Measurements from ENCODE around the gene PLD4. TPM values are rescaled to one million over a fixed set of nuclear protein-coding genes. Genes with fewer than 3 reads are reported as not detected.
A peak's percentile ranks its signal among the peaks of the same experiment; 100 is the strongest.
"Not testable (repeated sequence)": the region's sequence is repeated elsewhere in the genome, so short reads cannot be mapped to it uniquely, and the experiment has no call there.

Gene PLD4, protein sequence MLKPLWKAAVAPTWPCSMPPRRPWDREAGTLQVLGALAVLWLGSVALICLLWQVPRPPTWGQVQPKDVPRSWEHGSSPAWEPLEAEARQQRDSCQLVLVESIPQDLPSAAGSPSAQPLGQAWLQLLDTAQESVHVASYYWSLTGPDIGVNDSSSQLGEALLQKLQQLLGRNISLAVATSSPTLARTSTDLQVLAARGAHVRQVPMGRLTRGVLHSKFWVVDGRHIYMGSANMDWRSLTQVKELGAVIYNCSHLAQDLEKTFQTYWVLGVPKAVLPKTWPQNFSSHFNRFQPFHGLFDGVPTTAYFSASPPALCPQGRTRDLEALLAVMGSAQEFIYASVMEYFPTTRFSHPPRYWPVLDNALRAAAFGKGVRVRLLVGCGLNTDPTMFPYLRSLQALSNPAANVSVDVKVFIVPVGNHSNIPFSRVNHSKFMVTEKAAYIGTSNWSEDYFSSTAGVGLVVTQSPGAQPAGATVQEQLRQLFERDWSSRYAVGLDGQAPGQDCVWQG
- not detected for polyA plus RNA-seq (2012; ENCODE audit: insufficient read depth, insufficient read length)

DNA sequence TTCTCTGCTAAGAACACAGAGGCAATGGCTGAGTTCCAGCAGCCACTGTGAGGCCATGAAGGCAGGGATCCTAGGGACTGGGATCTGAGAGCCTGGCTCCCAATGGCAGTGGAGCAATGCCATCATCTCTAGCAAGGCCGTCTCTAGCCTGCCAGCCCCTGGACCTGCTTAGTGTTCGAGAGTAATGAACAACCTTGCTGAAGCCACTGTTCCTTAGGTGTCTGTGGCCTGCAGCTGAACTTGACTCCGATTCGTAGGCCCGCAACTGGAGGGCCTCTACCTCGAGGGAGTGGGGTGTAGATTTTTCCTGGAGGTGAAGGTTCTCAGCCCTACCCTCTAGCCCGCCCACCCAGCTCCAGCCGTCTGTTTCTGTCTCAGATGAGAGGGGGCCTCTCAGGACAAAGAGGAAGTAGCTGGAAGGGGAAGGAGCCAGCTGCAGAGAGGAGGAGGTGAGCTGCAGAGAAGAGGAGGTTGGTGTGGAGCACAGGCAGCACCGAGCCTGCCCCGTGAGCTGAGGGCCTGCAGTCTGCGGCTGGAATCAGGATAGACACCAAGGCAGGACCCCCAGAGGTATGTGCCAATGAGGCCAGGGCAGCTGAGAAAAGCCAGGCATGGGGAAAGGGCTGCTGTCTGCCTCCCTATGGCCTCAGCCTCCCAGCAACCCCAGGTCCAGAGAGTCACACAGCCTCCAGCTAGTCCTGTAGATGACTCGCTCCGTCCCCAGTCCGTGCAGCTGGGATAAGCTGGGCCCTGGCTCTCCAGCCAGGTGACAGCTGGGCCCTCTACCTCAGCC is at the start of gene PLD4:
TSS of gene PLD4 (plus strand) at position 459 of the 793 bp plus-strand sequence. CDS start 2,262 bp downstream, outside the sequence.
- no peak within 1 kb of the TSS for H3K4me3 ChIP-seq (ENCODE audit: low read length)
- no peak for DNase-seq (ENCODE audit: low read depth, low spot score)

DNA sequence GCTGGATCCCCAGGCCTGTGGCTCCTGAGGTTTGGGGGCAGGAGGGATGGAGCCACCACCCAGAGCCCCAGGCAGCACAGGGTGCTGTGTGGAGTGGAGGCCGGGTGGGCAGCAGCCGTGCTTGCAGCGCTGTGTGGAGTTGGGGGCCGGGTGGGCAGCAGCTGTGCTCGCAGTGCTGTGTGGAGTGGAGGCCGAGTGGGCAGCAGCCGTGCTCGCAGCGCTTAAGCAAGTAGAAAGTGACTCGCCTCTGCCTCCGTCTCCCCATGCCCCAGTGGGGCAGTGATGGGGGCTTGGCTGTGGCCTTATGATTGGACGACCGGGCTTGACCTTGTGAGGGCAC is 49.3 kb upstream of the PLD4 start:
- H3K4me3 ChIP-seq (ENCODE audit: low read length) = no peak overlapping the region
- DNase-seq (ENCODE audit: low read depth, low spot score) = no peak

DNA sequence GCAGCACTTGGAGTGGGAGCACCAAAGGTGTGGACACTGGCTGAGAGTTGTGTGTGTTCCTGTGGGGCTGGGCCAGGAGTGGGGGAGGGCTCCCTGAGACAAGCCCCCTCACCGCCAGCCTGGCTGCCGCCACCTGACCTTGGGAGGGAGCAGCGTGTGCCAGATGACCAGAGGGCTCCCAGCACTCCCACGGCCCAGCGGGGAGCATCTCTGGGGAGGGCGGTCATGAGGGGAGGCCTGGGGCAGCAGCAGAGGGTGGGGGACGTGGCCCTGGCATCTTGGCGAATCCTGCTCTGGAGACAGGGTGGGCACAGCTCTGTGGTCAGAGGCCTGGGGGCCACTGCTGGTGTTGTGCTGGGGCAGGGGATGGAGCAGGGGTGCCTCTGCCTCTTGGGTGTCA is 48.9 kb upstream of the PLD4 start:
- DNase-seq (ENCODE audit: low read depth, low spot score) = no peak
- no peak overlapping the region for H3K4me3 ChIP-seq (ENCODE audit: low read length)

DNA sequence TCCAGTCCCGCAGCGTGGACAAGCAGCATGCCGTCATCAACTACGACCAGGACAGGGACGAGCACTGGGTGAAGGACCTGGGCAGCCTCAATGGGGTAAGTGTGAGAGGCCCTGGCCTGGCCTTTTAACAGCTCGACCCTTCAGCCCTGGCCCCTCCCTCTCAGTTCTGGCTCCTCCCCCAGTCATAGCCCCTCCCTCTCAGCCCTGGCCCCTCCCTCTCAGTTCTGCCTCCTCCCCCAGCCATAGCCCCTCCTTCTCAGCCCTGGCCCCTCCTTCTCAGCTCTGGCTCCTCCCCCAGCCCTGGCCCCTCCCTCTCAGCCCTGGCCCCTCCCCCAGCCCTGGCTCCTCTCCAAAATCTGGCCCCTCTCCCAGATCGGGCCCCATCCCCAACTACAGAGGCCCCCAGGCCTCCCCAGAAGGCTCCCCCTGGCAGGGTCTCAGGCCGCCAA is 48.4 kb upstream of the PLD4 start:
- no peak for DNase-seq (ENCODE audit: low read depth, low spot score)
- no peak overlapping the region for H3K4me3 ChIP-seq (ENCODE audit: low read length)

DNA sequence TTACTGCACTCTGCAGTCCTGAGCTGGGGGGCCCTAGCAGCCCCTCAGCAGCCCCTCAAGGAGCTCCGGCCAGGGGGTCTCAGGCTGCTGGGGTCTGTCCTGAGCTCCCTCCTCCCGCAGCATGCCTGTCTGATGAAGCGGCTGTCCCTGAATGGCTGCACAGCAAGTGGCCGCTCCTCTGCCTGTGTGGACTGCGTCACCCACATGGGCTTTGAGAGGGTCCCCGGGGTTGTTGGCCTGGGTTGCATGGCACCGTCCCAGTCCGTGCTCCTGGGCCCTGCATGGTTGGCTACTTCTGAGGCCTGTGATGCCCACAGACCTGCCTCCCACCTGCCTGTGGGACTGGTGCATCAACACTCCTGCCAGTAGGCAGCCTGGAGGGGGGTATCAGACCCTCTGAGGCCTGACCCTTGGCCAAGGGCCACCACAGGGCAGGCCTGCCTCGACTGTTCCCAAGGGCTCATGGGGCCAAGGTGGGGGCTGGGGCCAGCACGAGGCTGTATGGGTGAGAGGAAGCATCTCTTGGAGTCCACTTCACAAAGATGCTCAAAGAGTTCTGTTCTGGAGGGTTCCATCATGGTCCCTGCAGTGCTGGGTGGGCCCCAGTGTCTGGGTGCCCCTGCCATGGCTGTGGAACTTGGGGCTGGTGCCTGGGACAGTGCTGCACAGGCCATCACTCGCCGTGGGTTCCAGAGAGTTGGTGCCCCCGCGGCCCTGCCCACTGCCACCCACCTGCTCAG is 47.4 kb upstream of the PLD4 start:
- no peak for DNase-seq (ENCODE audit: low read depth, low spot score)
- H3K4me3 ChIP-seq (ENCODE audit: low read length) = no peak overlapping the region

DNA sequence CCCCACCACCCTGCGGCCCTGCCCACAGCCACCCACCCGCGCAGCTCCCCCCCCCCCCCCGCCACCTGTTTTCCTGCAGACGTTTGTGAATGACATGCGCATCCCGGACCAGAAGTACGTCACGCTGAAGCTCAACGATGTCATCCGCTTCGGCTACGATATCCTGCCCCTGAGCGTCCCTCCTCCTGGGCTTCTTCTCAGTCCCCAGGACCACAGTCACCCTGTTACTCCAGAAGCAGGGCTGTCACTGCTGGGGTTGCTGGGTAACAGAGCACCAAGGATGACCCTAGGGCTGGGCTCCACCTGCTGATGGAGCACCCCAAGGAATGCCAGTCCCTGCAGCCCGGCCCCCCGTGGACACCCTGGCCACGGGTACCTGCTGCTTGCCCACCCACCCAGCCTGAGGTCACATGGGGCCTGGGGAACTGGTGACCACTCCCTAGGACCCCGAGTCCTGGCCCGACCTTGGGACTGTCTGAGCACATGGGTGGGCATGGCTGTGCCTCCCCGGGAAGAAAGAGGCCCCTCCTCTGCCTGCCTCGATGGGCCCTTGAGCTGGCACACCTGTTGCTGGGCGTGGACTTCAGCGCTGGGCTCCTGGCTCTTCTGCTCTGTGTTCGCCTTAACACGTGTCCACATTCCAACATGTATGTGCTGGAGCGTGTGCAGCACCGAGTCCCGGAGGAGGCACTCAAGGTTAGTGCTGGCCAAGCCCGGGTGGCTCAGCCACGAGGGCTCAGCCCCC is 46.7 kb upstream of the PLD4 start:
- no peak for DNase-seq (ENCODE audit: low read depth, low spot score)
- H3K4me3 ChIP-seq (ENCODE audit: low read length) = no peak overlapping the region

DNA sequence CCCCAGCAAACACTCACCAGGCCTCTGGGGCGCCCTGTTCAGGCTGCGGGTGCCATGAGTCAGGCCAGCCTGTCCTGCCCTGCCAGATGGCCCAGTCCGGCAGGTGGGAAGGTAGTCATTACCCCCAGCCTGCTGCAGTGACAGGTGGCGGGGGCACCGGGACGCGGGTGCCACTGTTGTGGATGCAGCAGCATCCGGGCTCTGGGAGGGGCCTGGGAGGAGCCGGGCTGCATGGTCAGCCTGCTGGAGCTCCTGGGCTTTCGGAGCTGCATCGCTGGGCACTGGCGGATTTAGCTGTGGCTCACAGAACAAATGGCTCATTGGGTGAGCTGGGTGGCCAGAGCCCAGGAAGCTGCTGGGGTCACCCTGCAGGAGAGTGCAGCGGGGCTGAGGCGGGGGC is 46.1 kb upstream of the PLD4 start:
- no peak for DNase-seq (ENCODE audit: low read depth, low spot score)
- H3K4me3 ChIP-seq (ENCODE audit: low read length) = no peak overlapping the region

DNA sequence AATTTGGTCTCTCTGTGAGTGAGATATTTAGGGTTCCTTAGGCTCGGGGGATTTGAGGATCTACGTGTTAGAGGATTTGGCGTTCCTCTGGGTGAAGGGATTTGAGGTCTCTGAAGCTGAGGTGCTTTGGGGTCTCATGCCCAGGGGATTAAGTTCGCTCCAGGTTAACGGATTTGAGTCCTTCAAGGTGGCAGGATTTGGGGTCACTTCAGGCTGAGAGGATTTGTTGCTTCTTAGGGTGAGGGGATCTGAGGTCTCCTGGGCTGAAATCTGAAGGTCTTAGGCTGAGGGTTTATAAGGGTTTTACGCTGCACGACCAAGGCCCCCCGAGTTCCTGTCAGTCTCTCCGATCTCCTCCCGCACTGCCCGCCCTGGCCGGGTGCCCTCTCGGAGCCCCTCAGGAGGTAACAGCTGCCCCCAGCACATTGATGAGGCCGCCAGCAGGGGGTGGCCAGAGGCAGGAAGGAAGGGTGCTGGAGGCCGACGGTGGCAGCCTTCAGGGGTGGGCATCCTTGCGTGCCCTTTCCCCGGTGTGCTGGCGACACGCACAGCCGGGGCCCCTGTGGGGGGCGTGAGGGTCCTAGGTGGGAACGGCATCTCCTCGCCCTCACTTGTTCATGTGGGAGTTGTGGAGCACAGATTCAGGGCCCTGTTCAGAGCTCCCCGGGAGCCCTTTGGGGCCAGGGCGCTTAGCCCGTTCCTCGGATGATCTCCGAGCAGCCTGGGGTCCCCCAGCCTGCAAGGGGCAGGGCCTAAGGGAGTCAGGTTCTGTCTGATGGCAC is 45.3 kb upstream of the PLD4 start:
- H3K4me3 ChIP-seq (ENCODE audit: low read length) = no peak overlapping the region
- DNase-seq (ENCODE audit: low read depth, low spot score) = no peak

DNA sequence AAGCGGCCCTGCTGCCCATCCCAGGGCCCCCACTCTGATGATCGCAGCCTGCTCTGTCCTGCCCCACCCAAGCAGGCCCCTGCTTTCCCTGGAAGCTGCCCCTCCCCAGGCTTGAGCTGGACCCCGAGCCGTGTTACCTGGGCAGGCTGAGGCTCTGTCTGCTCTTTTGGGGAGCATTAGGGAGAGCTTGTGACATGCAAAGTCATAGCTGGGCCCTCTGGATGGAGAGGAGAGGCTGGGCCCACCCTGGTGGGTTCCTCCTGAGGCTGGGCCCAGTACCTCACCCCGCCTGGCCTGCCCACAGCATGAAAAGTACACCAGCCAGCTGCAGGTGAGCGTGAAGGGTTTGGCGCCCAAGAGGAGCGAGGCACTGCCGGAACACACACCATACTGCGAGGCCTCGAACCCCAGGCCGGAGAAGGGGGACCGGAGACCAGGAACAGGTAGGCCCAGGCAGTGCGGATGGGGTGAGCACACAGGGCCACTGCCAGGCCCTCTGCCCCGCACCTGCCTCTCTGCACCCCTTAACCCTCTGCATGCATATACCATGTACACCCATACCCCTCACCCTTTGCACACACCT is 44.6 kb upstream of the PLD4 start:
- no peak for DNase-seq (ENCODE audit: low read depth, low spot score)
- no peak overlapping the region for H3K4me3 ChIP-seq (ENCODE audit: low read length)

DNA sequence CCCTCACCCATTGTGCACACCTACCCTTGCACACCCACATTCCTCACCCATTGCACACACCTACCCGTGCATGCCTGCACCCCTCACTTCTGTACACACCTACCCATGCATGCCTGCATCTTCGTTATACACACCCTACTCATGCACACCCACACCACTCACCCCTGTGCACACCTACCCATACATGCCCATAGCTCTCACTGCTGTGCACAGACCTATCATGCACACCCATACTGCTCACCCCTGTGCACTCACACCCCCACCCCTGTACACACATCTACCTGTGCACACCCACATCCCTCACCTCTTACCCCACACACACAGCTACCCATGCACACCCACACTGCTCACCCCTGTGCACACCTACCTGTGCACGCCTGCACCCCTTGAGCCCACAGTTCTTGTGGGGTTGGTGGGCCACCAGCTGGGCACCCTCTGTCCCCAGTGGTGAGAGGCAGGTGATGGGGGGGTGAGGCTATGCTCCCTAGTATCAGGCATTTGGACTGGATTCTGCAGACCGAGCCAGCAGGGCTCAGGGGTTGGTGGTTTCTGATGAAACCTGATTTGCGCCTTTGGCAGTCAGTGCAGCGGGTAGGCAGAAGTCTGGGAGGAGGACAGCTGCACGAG is 44.0 kb upstream of the PLD4 start:
- no peak overlapping the region for H3K4me3 ChIP-seq (ENCODE audit: low read length)
- no peak for DNase-seq (ENCODE audit: low read depth, low spot score)

DNA sequence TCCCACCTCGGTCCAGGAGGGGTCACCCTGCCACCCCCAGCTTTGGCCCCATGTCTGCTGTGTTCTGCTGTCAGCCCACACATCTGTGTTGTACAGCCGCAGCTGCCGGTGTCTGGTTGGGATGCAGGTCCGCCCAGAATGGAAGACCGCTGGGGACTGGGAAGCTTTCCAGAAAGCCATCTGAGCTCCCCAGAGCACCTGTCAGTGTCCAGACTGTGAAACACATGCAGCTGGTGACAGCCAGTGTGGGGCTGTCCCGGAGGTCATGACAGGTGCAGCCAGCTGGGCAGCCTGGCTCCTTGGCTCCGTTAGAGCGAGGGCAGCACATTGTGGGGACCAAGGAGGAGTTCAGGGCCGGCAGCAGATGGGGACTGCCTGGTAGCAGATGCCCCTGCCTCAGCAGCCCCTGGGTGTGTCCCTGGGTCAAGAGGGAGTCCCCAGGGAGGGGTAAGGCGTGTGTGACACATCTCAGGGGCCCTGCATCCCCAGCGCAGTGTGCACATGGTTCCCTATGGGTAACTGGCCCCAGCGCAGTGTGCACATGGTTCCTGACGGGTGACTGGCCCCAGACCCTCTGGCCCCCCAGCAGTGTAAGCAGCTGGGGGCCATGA is 43.2 kb upstream of the PLD4 start:
- H3K4me3 ChIP-seq (ENCODE audit: low read length) = no peak overlapping the region
- DNase-seq (ENCODE audit: low read depth, low spot score) = no peak

DNA sequence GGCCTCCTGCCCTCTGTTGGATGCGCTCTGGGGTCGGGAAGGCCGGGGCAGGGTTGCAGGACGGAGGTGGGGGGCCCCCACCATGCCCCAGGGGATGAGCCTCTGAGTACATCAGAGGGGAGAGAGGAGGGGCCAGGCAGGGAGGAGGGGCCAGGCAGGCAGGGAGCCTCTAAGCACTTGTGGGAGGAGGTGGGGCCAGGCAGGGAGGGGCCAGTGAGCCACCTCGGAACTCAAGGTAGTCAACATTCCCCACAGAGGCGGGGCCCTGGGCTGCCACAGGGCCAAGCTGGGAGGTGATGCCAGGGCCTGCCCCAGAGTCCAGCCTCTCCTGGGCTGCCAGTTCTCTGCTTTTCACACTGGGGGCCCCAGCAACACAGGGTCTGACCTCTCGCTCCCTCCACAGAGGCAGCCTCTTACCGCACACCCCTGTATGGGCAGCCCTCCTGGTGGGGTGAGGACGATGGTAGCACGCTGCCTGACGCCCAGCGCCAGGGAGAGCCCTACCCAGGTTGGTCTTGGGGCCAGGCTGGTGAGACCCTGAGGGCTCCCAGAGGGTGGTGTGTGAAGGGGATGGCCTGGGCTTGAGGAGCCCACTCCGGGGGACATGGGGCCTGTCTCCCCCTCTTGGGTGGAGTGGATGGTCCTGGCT is 42.2 kb upstream of the PLD4 start:
- no peak overlapping the region for H3K4me3 ChIP-seq (ENCODE audit: low read length)

DNA sequence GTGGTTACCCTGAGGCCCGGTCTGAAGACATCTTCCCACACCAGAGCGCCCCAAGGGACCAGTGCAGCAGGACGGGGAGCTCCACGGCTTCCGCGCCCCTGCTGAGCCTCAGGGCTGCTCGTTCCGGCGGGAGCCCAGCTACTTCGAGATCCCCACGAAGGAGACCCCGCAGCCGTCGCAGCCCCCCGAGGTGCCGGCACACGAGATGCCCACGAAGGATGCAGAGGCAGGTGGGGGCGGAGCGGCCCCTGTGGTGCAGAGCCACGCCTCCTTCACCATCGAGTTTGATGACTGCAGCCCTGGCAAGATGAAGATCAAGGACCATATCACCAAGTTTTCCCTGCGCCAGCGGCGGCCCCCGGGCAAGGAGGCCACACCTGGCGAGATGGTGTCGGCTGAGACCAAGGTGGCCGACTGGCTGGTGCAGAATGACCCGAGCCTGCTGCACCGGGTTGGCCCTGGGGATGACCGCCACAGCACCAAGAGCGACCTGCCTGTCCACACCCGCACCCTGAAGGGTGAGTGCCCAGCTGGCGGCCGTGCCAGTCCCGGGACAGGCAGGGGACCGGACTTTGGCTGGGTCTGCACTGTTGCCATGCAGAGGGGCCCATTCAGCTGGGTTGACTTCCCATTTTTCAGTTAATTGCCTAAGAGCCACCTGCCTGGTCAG is 41.6 kb upstream of the PLD4 start:
- H3K4me3 ChIP-seq (ENCODE audit: low read length) = no peak overlapping the region
- DNase-seq (ENCODE audit: low read depth, low spot score) = no peak

More for the DNA sequence above, 42.2 kb upstream of the PLD4 start:
- DNase-seq (ENCODE audit: low read depth, low spot score) = peak; percentile 24

DNA sequence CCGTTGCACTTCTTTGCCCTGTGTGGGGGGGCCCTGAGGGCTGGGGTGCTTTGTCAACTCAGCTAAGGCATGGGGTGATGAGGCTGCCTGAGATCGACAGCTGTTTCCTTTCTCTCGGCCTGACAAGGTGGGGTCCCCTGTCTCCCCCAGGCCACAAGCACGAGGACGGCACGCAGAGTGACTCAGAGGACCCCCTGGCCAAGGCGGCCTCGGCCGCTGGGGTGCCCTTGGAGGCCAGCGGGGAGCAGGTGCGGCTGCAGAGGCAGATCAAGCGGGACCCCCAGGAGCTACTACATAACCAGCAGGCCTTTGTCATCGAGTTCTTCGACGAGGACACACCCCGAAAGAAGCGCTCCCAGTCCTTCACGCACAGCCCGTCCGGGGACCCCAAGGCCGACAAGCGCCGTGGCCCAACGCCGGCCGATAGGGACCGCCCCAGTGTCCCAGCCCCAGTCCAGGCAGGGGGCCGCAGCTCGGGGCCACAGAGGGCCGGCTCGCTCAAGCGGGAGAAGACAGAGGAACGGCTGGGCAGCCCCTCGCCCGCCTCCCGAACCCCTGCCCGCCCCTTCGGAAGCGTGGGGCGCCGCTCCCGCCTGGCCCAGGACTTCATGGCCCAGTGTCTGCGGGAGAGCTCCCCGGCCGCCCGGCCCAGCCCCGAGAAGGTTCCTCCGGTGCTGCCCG is 40.9 kb upstream of the PLD4 start:
- DNase-seq (ENCODE audit: low read depth, low spot score) = no peak

DNA sequence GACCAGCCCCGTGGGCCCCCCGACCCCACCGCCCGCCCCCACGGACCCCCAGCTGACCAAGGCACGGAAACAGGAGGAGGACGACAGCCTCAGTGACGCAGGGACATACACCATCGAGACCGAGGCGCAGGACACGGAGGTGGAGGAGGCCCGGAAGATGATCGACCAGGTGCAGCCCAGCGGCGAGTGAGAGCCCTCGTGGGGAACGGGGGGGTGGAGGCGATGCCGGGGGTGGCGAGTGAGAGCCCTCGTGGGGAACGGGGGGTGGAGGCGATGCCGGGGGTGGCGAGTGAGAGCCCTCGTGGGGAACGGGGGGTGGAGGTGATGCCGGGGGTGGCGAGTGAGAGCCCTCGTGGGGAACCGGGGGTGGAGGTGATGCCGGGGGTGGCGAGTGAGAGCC is 40.3 kb upstream of the PLD4 start:
- not testable (repeated sequence) for H3K4me3 ChIP-seq (ENCODE audit: low read length); DNase-seq (ENCODE audit: low read depth, low spot score)

More for the DNA sequence above, 40.9 kb upstream of the PLD4 start:
- H3K4me3 ChIP-seq (ENCODE audit: low read length) = no peak overlapping the region

All from Jurkat, Clone E6-1 (cell line).